Ascending aorta (tissue), 2 donors: ENCODE results near the gene SLC4A1. TPM values are rescaled to one million over a fixed set of nuclear protein-coding genes. Genes with fewer than 3 reads are reported as not detected.

Experiments used
- DNase-seq, 2 donors: peaks; one replicate each; pipeline ENCODE4 v3.0.0-alpha.2; 2019; ENCODE audit warnings: low spot score in 2 of 2
- H3K27ac ChIP-seq, 2 donors: fragments of 200-600 bp; sonication (generic); one replicate each; pipeline ENCODE4 v1.5.1; 2016 to 2017; ENCODE audit warnings: mild to moderate bottlenecking in 1 of 2
- H3K27me3 ChIP-seq: fragments of 200-600 bp; sonication (generic); one replicate; pipeline ENCODE4 v1.5.1; 2017
- H3K36me3 ChIP-seq, 2 donors: fragments of 200-600 bp; sonication (generic); one replicate each; pipeline ENCODE4 v1.5.1; 2016
- H3K4me1 ChIP-seq, 2 donors: fragments of 200-600 bp; sonication (generic); one replicate each; pipeline ENCODE4 v1.5.1; 2016 to 2017; ENCODE audit warnings: mild to moderate bottlenecking in 1 of 2
- H3K4me3 ChIP-seq, 2 donors: fragments of 200-600 bp; sonication (generic); one replicate each; pipeline ENCODE4 v1.5.1; 2016 to 2017; ENCODE audit warnings: mild to moderate bottlenecking in 1 of 2
- H3K9me3 ChIP-seq, 2 donors: fragments of 200-600 bp; sonication (generic); one replicate each; pipeline ENCODE4 v1.5.1; 2016
- CTCF ChIP-seq, 3 experiments: fragments of 200-600 bp in 2 of 3; fragments of 450-650 bp in 1 of 3; sonication (generic) in 2 of 3; IDR thresholded peaks; one replicate each; pipeline ENCODE4 v1.5.1; 2016 to 2019; ENCODE audit warnings: antibody characterized with exemption in 3 of 3, mild to moderate bottlenecking in 1 of 3, moderate library complexity in 1 of 3
- intact Hi-C: fragments of 100-400 bp; cut with DNase I; formaldehyde crosslinking; loops from one replicate; pipeline ENCODE4 v1.15.1; 2023
- total RNA-seq: library from RNA; depleted of rRNA; stranded (reverse); fragments of >200 nt; gene quantifications from one replicate; pipeline ENCODE4 v1.1.0, GENCODE V29; 2016

The SLC4A1 gene
- total RNA-seq, 1 donor from 2014 or later = 2.4 TPM

GRCh38 chr17:44205962-44206824 lies 61.7 kb downstream of the SLC4A1 start:
- H3K27me3 ChIP-seq = no peaks in the 10 kb centered on the region
- DNase-seq = no peak
- intact Hi-C loops = no loop called here
- H3K4me3 ChIP-seq = no peak overlapping the region
- H3K36me3 ChIP-seq = peaks cover 31 to 43% of the 10 kb centered on the region in 2 donors
- no peak for TF ChIP-seq CTCF (IDR thresholded peaks at IDR 0.05)
- peak overlapping the region in 1 of 2 donors; percentile 7 for H3K27ac ChIP-seq
- peaks cover 0 to 9% of the 10 kb centered on the region in 2 donors for H3K4me1 ChIP-seq
- no peaks in the 10 kb centered on the region for H3K9me3 ChIP-seq

- no peak for DNase-seq
Observed at GRCh38 chr17:44204441-44204882, 63.5 kb downstream of the SLC4A1 start.

GRCh38 chr17:44203731-44204440 lies 64.0 kb downstream of the SLC4A1 start:
- intact Hi-C loops = no loop called here
- Histone ChIP-seq H3K4me3 (no peak overlapping the region), H3K36me3 (peaks cover 13 to 24% of the 10 kb centered on the region in 2 donors), H3K27ac (no peak overlapping the region), H3K9me3 (no peaks in the 10 kb centered on the region), H3K4me1 (peaks cover 0 to 5% of the 10 kb centered on the region in 2 donors), H3K27me3 (no peaks in the 10 kb centered on the region)
- DNase-seq = no peak
- peak; percentile 28 to 51 (median 43) for TF ChIP-seq CTCF (IDR thresholded peaks at IDR 0.05)

More at GRCh38 chr17:44204441-44204882, 63.5 kb downstream of the SLC4A1 start:
- no peaks in the 10 kb centered on the region for H3K27me3 ChIP-seq
- no peak for TF ChIP-seq CTCF (IDR thresholded peaks at IDR 0.05)
- no peak overlapping the region for H3K27ac ChIP-seq
- intact Hi-C loops = no loop called here
- peaks cover 19 to 30% of the 10 kb centered on the region in 2 donors for H3K36me3 ChIP-seq
- no peaks in the 10 kb centered on the region for H3K9me3 ChIP-seq
- peaks cover 0 to 5% of the 10 kb centered on the region in 2 donors for H3K4me1 ChIP-seq
- no peak overlapping the region for H3K4me3 ChIP-seq

- Histone ChIP-seq H3K9me3 (no peaks in the 10 kb centered on the region), H3K36me3 (peaks cover 5 to 13% of the 10 kb centered on the region in 2 donors), H3K27me3 (no peaks in the 10 kb centered on the region), H3K4me1 (peaks cover 0 to 11% of the 10 kb centered on the region in 2 donors), H3K4me3 (no peak overlapping the region), H3K27ac (no peak overlapping the region)
- DNase-seq = no peak
- no peak for TF ChIP-seq CTCF (IDR thresholded peaks at IDR 0.05)
- intact Hi-C loops = no loop called here
Observed at GRCh38 chr17:44202756-44203155, 65.2 kb downstream of the SLC4A1 start.

- no peak for TF ChIP-seq CTCF (IDR thresholded peaks at IDR 0.05)
- DNase-seq = no peak
- H3K36me3 ChIP-seq = peaks cover 12 to 19% of the 10 kb centered on the region in 2 donors
- peaks cover 0 to 21% of the 10 kb centered on the region in 2 donors for H3K4me1 ChIP-seq
- intact Hi-C loops = loop anchor here (1.0 kb wide), 4 partner anchors 10 to 124 kb away; partner anchors contain the start of gene SLC25A39
- peak overlapping the region; percentile 98 to 100 for H3K27ac ChIP-seq
- H3K27me3 ChIP-seq = no peaks in the 10 kb centered on the region
- H3K9me3 ChIP-seq = no peaks in the 10 kb centered on the region
- peak overlapping the region; percentile 98 to 99 for H3K4me3 ChIP-seq
Observed at GRCh38 chr17:44200478-44201155, 67.3 kb downstream of the SLC4A1 start.
